ENCODE measurements around the gene MPST.

The MPST gene

DNA sequence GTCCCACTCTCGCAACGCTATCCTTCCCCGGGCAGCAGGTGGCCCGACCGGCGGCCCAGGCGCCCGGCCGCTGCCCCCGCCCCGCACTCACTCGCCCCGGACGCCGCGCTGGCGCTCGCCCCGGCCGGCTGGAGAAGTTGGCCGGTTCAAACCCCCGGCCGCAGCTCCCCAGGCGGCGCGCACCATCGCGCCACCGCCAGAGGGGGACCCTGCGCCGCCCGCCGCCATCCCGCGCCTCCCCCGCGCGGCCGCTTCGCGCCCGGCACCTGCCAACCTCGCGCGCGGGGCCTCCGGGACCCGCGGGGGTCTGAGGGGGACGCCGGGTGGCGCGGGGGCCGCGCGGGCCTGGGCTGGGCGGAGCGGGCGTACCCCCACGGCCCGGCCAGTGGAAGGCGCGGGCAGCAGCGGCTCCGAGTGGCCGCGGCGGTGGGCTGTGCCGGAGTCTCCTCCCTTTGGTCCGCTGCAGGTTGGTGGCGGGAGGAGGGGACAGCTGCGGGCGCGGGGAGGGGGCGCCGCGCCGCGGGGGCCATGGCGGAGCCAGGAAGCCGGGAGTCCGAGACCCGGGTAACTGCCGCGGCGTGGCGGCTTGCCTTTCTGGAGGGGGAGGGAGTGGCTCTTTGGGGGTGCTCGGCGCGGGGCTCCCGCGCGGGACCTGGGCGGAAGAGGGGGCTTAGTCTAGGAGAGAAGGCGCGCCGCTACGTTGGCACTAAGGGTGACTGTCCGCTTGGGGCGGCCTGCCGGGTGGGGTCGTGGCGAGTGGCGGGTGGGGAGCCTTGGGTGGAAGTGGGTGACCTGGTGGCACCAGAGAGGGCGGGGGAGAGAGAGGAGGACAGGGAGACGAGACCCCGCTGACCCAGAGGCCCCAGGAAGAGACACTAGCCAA, at the start of gene MPST, which contains the start of gene TST (continued):
- no peak for TF ChIP-seq PRDM2 (tag by site-specific recombination; IDR thresholded peaks at IDR 0.05; ENCODE audit: borderline replicate concordance)
- TF ChIP-seq, protein P1, sequence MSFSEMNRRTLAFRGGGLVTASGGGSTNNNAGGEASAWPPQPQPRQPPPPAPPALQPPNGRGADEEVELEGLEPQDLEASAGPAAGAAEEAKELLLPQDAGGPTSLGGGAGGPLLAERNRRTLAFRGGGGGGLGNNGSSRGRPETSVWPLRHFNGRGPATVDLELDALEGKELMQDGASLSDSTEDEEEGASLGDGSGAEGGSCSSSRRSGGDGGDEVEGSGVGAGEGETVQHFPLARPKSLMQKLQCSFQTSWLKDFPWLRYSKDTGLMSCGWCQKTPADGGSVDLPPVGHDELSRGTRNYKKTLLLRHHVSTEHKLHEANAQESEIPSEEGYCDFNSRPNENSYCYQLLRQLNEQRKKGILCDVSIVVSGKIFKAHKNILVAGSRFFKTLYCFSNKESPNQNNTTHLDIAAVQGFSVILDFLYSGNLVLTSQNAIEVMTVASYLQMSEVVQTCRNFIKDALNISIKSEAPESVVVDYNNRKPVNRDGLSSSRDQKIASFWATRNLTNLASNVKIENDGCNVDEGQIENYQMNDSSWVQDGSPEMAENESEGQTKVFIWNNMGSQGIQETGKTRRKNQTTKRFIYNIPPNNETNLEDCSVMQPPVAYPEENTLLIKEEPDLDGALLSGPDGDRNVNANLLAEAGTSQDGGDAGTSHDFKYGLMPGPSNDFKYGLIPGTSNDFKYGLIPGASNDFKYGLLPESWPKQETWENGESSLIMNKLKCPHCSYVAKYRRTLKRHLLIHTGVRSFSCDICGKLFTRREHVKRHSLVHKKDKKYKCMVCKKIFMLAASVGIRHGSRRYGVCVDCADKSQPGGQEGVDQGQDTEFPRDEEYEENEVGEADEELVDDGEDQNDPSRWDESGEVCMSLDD (tag by site-specific recombination; IDR thresholded peaks at IDR 0.05): peak; percentile 89
- TF ChIP-seq, protein P2, sequence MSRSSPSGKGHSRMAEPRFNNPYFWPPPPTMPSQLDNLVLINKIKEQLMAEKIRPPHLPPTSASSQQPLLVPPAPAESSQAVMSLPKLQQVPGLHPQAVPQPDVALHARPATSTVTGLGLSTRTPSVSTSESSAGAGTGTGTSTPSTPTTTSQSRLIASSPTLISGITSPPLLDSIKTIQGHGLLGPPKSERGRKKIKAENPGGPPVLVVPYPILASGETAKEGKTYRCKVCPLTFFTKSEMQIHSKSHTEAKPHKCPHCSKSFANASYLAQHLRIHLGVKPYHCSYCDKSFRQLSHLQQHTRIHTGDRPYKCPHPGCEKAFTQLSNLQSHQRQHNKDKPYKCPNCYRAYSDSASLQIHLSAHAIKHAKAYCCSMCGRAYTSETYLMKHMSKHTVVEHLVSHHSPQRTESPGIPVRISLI (tag by site-specific recombination; IDR thresholded peaks at IDR 0.05): no peak
- peak; percentile 93 for TF ChIP-seq ZNF341 (tag by site-specific recombination; IDR thresholded peaks at IDR 0.05; ENCODE audit: low read depth)
- TF ChIP-seq YY2 (tag by site-specific recombination; IDR thresholded peaks at IDR 0.05): peak; percentile 68
- TF ChIP-seq TSHZ1 (tag by site-specific recombination; IDR thresholded peaks at IDR 0.05; ENCODE audit: borderline replicate concordance): no peak; the same call in 1 of the 2 replicates
- peak; percentile 38; the same call in 1 of the 2 replicates for TF ChIP-seq ZSCAN5A (tag by site-specific recombination; IDR thresholded peaks at IDR 0.05)
- peak; percentile 50; the same call in 1 of the 2 replicates for TF ChIP-seq ZBTB11 (tag by site-specific recombination; conservative IDR thresholded peaks at IDR 0.05; ENCODE audit: low read depth)
- TF ChIP-seq, protein P3, sequence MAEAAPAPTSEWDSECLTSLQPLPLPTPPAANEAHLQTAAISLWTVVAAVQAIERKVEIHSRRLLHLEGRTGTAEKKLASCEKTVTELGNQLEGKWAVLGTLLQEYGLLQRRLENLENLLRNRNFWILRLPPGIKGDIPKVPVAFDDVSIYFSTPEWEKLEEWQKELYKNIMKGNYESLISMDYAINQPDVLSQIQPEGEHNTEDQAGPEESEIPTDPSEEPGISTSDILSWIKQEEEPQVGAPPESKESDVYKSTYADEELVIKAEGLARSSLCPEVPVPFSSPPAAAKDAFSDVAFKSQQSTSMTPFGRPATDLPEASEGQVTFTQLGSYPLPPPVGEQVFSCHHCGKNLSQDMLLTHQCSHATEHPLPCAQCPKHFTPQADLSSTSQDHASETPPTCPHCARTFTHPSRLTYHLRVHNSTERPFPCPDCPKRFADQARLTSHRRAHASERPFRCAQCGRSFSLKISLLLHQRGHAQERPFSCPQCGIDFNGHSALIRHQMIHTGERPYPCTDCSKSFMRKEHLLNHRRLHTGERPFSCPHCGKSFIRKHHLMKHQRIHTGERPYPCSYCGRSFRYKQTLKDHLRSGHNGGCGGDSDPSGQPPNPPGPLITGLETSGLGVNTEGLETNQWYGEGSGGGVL (tag by site-specific recombination; IDR thresholded peaks at IDR 0.05): peak; percentile 83
- TF ChIP-seq ZNF707 (tag by site-specific recombination; IDR thresholded peaks at IDR 0.05): no peak
- TF ChIP-seq, protein P4, sequence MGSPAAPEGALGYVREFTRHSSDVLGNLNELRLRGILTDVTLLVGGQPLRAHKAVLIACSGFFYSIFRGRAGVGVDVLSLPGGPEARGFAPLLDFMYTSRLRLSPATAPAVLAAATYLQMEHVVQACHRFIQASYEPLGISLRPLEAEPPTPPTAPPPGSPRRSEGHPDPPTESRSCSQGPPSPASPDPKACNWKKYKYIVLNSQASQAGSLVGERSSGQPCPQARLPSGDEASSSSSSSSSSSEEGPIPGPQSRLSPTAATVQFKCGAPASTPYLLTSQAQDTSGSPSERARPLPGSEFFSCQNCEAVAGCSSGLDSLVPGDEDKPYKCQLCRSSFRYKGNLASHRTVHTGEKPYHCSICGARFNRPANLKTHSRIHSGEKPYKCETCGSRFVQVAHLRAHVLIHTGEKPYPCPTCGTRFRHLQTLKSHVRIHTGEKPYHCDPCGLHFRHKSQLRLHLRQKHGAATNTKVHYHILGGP (tag by site-specific recombination; IDR thresholded peaks at IDR 0.05): no peak
- TF ChIP-seq, protein P5, sequence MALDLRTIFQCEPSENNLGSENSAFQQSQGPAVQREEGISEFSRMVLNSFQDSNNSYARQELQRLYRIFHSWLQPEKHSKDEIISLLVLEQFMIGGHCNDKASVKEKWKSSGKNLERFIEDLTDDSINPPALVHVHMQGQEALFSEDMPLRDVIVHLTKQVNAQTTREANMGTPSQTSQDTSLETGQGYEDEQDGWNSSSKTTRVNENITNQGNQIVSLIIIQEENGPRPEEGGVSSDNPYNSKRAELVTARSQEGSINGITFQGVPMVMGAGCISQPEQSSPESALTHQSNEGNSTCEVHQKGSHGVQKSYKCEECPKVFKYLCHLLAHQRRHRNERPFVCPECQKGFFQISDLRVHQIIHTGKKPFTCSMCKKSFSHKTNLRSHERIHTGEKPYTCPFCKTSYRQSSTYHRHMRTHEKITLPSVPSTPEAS (tag by site-specific recombination; IDR thresholded peaks at IDR 0.05): no peak
